Prostate gland (tissue), 2 donors: ENCODE results near the gene C17orf107. TPM values are rescaled to one million over a fixed set of nuclear protein-coding genes. Genes with fewer than 3 reads are reported as not detected.

Experiments
- DNase-seq: peaks from one replicate; pipeline ENCODE4 v3.0.0-alpha.2; 2019; ENCODE audit warnings: low spot score
- H3K27ac ChIP-seq, 2 donors: fragments of 200-600 bp; sonication (generic); 2 replicates each; pipeline ENCODE4 v1.5.1; 2017 to 2019
- H3K27me3 ChIP-seq: fragments of 200-600 bp; sonication (generic); replicated peaks from 2 replicates; pipeline ENCODE4 v1.5.1; 2019; ENCODE audit not compliant: insufficient read depth
- H3K36me3 ChIP-seq, 2 donors: fragments of 200-600 bp; sonication (generic); 1 replicate in 1 of 2; 2 replicates in 1 of 2; pipeline versions ENCODE4 v1.5.1 to v1.8.1; 2017 to 2019
- H3K4me1 ChIP-seq: fragments of 200-600 bp; sonication (generic); replicated peaks from 2 replicates; pipeline ENCODE4 v1.5.1; 2019
- H3K4me3 ChIP-seq, 2 donors: fragments of 200-600 bp; sonication (generic); 2 replicates each; pipeline ENCODE4 v1.5.1; 2017 to 2019
- H3K9me3 ChIP-seq: fragments of 200-600 bp; sonication (generic); 2 replicates; pipeline ENCODE4 v1.5.1; 2017
- POLR2A ChIP-seq: fragments of 450-650 bp; IDR thresholded peaks from one replicate; pipeline ENCODE4 v1.6.1; 2016; ENCODE audit warnings: antibody characterized with exemption, mild to moderate bottlenecking
- POLR2AphosphoS5 ChIP-seq: sonication (generic); formaldehyde crosslinking; IDR thresholded peaks from one replicate; pipeline ENCODE4 v1.6.1; 2017; ENCODE audit warnings: antibody characterized with exemption
- WGBS: methylation state at CpG from one replicate; pipeline ENCODE4 v1.1.5; 2018; 5-methylcytosine and 5-hydroxymethylcytosine counted together
- intact Hi-C: fragments of 100-400 bp; cut with DNase I; formaldehyde crosslinking; loops from one replicate; pipeline ENCODE4 v1.14.2; 2022
- total RNA-seq, 2 donors: library from RNA; depleted of rRNA; stranded (reverse); fragments of >200 nt; gene quantifications; one replicate each; pipeline ENCODE4 v1.1.0, GENCODE V29; 2016
- TF ChIP-seq, protein P1 (sequence below), 4 experiments: fragments of 200-600 bp in 2 of 4; fragments of 450-650 bp in 2 of 4; sonication (generic) in 2 of 4; IDR thresholded peaks; 1 replicate in 3 of 4; 2 replicates in 1 of 4; pipeline ENCODE4 v1.5.1; 2016 to 2019; ENCODE audit warnings: antibody characterized with exemption in 4 of 4, mild to moderate bottlenecking in 2 of 4, moderate library complexity in 2 of 4

C17orf107 gene
- total RNA-seq, 2 donors from 2014 or later = 2.4 to 15.4 TPM

- Histone ChIP-seq H3K27me3 (no peaks in the 10 kb centered on the region), H3K27ac (no peak overlapping the region), H3K9me3 (no peaks in the 10 kb centered on the region), H3K36me3 (peaks cover 0 to 8% of the 10 kb centered on the region in 2 donors), H3K4me3 (no peak overlapping the region), H3K4me1 (peaks cover 16% of the 10 kb centered on the region)
- TF ChIP-seq POLR2A = no peak
- TF ChIP-seq POLR2AphosphoS5 = no peak
- TF ChIP-seq, protein P1, sequence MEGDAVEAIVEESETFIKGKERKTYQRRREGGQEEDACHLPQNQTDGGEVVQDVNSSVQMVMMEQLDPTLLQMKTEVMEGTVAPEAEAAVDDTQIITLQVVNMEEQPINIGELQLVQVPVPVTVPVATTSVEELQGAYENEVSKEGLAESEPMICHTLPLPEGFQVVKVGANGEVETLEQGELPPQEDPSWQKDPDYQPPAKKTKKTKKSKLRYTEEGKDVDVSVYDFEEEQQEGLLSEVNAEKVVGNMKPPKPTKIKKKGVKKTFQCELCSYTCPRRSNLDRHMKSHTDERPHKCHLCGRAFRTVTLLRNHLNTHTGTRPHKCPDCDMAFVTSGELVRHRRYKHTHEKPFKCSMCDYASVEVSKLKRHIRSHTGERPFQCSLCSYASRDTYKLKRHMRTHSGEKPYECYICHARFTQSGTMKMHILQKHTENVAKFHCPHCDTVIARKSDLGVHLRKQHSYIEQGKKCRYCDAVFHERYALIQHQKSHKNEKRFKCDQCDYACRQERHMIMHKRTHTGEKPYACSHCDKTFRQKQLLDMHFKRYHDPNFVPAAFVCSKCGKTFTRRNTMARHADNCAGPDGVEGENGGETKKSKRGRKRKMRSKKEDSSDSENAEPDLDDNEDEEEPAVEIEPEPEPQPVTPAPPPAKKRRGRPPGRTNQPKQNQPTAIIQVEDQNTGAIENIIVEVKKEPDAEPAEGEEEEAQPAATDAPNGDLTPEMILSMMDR (IDR thresholded peaks at IDR 0.05) = no peak
- 92% methylated on average over 16 of the region's 16 CpGs for WGBS
- no peak for DNase-seq
- intact Hi-C loops = no loop called here
Measured at GRCh38 chr17:4937553-4937952, 38.2 kb downstream of the C17orf107 start.

GRCh38 chr17:4938069-4938491, 38.7 kb downstream of the C17orf107 start:
- no peak for TF ChIP-seq POLR2AphosphoS5
- TF ChIP-seq POLR2A = no peak
- TF ChIP-seq, protein P1 (IDR thresholded peaks at IDR 0.05) = no peak
- intact Hi-C loops = no loop called here
- H3K9me3 ChIP-seq = no peaks in the 10 kb centered on the region
- WGBS = 79% methylated on average over 11 of the region's 11 CpGs
- H3K4me3 ChIP-seq = no peak overlapping the region
- no peak overlapping the region for H3K27ac ChIP-seq
- DNase-seq = no peak
- peaks cover 16% of the 10 kb centered on the region for H3K4me1 ChIP-seq
- peaks cover 0 to 10% of the 10 kb centered on the region in 2 donors for H3K36me3 ChIP-seq
- no peaks in the 10 kb centered on the region for H3K27me3 ChIP-seq

DNA sequence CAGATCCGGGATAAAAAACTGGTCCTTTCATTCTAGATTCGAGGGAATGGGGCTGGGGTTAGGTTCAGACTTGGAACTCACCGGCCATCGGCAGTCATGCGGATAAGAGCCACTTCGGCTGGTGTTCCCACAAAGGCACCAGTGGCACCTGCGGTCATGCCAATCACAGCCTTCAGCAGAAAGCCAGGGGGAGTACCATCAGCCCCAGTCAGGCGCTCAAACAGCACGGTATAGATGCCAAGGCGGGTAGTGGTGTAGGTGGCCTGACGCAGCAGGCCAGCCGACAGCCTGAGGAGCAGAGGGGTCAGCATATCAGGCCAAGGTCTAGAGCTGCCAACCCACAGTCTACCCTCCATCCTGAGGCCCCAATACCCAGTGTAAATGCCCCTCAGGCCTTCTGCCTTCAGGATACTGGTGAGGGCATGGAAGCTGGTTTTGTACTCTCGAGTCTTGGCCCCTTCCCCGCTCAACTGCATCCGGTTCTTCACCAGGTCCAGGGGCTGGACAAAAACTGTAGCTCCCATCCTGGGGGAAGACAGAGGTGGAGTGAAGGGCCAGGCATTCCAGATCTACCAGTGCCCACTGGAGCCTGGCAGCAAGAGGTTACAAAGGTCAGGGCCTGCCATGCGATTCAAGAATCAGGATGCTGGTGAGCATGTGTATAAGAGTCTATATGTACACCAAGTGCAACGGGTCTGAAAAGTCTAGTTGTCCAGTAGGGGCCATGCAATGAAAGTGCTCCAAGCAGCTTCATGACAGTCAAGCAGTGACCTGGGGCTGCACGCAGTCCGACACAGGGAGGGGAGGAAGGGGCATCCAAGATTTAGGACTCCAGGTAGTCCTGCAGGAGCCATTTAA, 39.6 kb downstream of the C17orf107 start:
- Histone ChIP-seq H3K4me1 (peaks cover 16% of the 10 kb centered on the region), H3K9me3 (no peaks in the 10 kb centered on the region), H3K4me3 (peak overlapping the region; percentile 75 to 82), H3K27me3 (no peaks in the 10 kb centered on the region), H3K36me3 (peaks cover 0 to 10% of the 10 kb centered on the region in 2 donors), H3K27ac (peak overlapping the region; percentile 85 to 95)
- TF ChIP-seq POLR2A (no peak), POLR2AphosphoS5 (no peak)
- TF ChIP-seq, protein P1 (IDR thresholded peaks at IDR 0.05) = no peak
- intact Hi-C loops = no loop called here
- WGBS = 43% methylated on average over 19 of the region's 19 CpGs
- no peak for DNase-seq

GRCh38 chr17:4939546-4939795, 40.1 kb downstream of the C17orf107 start:
- no peak for DNase-seq
- TF ChIP-seq POLR2AphosphoS5 = no peak
- TF ChIP-seq, protein P1 (IDR thresholded peaks at IDR 0.05) = no peak
- no peak for TF ChIP-seq POLR2A
- H3K36me3 ChIP-seq = peaks cover 0 to 10% of the 10 kb centered on the region in 2 donors
- H3K4me3 ChIP-seq = peak overlapping the region; percentile 75 to 82
- no peaks in the 10 kb centered on the region for H3K27me3 ChIP-seq
- no peaks in the 10 kb centered on the region for H3K9me3 ChIP-seq
- WGBS = 0% methylated on average over 16 of the region's 16 CpGs
- intact Hi-C loops = no loop called here
- peaks cover 12% of the 10 kb centered on the region for H3K4me1 ChIP-seq
- peak overlapping the region; percentile 85 to 95 for H3K27ac ChIP-seq
